Astrocyte (in vitro differentiated cells and primary cell): ENCODE results near the gene ANAPC7. TPM values are rescaled to one million over a fixed set of nuclear protein-coding genes. Genes with fewer than 3 reads are reported as not detected.

Experiments
- DNase-seq: peaks from one replicate; pipeline ENCODE4 v3.0.0-alpha.2; 2010; ENCODE audit warnings: low read depth
- FAIRE-seq: peaks from 2 replicates; lab custom pipeline; 2011; peaks lifted over from hg19 to GRCh38; lab: Jason Lieb, UNC
- H2AFZ ChIP-seq: 2 replicates; pipeline ENCODE4 v1.6.0; 2012; ENCODE audit warnings: low read depth, low read length, inconsistent platforms
- H3K27ac ChIP-seq: 2 replicates; pipeline ENCODE4 v1.5.1; 2011; ENCODE audit warnings: low read depth, low read length, inconsistent platforms
- H3K27me3 ChIP-seq: 2 replicates; pipeline ENCODE4 v1.6.0; 2011; ENCODE audit warnings: low read length, inconsistent platforms; ENCODE audit not compliant: insufficient read depth
- H3K36me3 ChIP-seq: 2 replicates; pipeline ENCODE4 v1.5.1; 2011; ENCODE audit warnings: low read length, inconsistent platforms; ENCODE audit not compliant: insufficient read depth
- H3K4me1 ChIP-seq: 2 replicates; pipeline ENCODE4 v1.5.1; 2011; ENCODE audit warnings: low read length, inconsistent platforms; ENCODE audit not compliant: insufficient read depth
- H3K4me2 ChIP-seq: 2 replicates; pipeline ENCODE4 v1.6.0; 2012; ENCODE audit warnings: low read length, inconsistent platforms
- H3K4me3 ChIP-seq: 2 replicates; pipeline ENCODE4 v1.5.1; 2011; ENCODE audit warnings: low read depth, mild to moderate bottlenecking, low read length, inconsistent platforms; ENCODE audit not compliant: insufficient read depth
- H3K79me2 ChIP-seq: 2 replicates; pipeline ENCODE4 v1.6.0; 2012; ENCODE audit warnings: mild to moderate bottlenecking, low read length, inconsistent platforms; ENCODE audit not compliant: insufficient read depth
- H3K9ac ChIP-seq: 2 replicates; pipeline ENCODE4 v1.6.0; 2012; ENCODE audit warnings: mild to moderate bottlenecking, low read length, inconsistent platforms
- H3K9me3 ChIP-seq: 2 replicates; pipeline ENCODE4 v1.5.1; 2012; ENCODE audit warnings: low read depth, mild to moderate bottlenecking, low read length, inconsistent platforms; ENCODE audit not compliant: insufficient read depth
- H4K20me1 ChIP-seq: 2 replicates; pipeline ENCODE4 v1.6.0; 2012; ENCODE audit warnings: low read length, inconsistent platforms; ENCODE audit not compliant: insufficient read depth
- H3K27ac Mint-ChIP-seq: one replicate; pipeline ENCODE4 v1.8.0; 2021; ENCODE audit warnings: mild to moderate bottlenecking, mixed read lengths; ENCODE audit not compliant: unreplicated experiment
- H3K27me3 Mint-ChIP-seq: one replicate; pipeline ENCODE4 v1.8.0; 2021; ENCODE audit warnings: low read depth, mixed read lengths; ENCODE audit not compliant: unreplicated experiment
- H3K36me3 Mint-ChIP-seq: one replicate; pipeline ENCODE4 v1.8.0; 2021; ENCODE audit warnings: low read depth, mixed read lengths; ENCODE audit not compliant: unreplicated experiment
- H3K4me1 Mint-ChIP-seq: one replicate; pipeline ENCODE4 v1.8.0; 2021; ENCODE audit warnings: low read depth, mixed read lengths; ENCODE audit not compliant: unreplicated experiment
- H3K4me3 Mint-ChIP-seq: one replicate; pipeline ENCODE4 v1.8.0; 2021; ENCODE audit warnings: mild to moderate bottlenecking, moderate library complexity, mixed read lengths; ENCODE audit not compliant: unreplicated experiment
- H3K9me3 Mint-ChIP-seq: one replicate; pipeline ENCODE4 v1.8.0; 2021; ENCODE audit warnings: mild to moderate bottlenecking, mixed read lengths; ENCODE audit not compliant: unreplicated experiment
- EZH2 ChIP-seq: IDR thresholded peaks from 2 replicates; pipeline ENCODE4 v1.6.1; 2012; ENCODE audit warnings: mild to moderate bottlenecking, low read length, inconsistent platforms; ENCODE audit not compliant: insufficient read depth
- total RNA-seq: library from RNA; stranded (reverse); gene quantifications from 2 replicates; pipeline ENCODE4 v1.2.1, GENCODE V29; 2021
- TF ChIP-seq, protein P1 (sequence below): IDR thresholded peaks from 2 replicates; pipeline ENCODE4 v1.5.1; 2011; ENCODE audit warnings: low read depth, mild to moderate bottlenecking, inconsistent platforms, low read length, moderate library complexity; ENCODE audit not compliant: insufficient read depth

ANAPC7 gene
- total RNA-seq, 1 donor from 2014 or later = 50.7 TPM

- Histone ChIP-seq H3K4me2 (no peak overlapping the region), H3K27ac (no peak overlapping the region), H3K79me2 (no peaks in the 10 kb centered on the region), H3K9ac (no peak overlapping the region), H4K20me1 (peaks cover 10% of the 10 kb centered on the region), H3K27me3 (no peaks in the 10 kb centered on the region), H2AFZ (no peak overlapping the region), H3K4me1 (no peaks in the 10 kb centered on the region), H3K4me3 (no peak overlapping the region), H3K36me3 (peaks cover 24% of the 10 kb centered on the region), H3K9me3 (no peaks in the 10 kb centered on the region)
- TF ChIP-seq EZH2 = no peak
- TF ChIP-seq, protein P1, sequence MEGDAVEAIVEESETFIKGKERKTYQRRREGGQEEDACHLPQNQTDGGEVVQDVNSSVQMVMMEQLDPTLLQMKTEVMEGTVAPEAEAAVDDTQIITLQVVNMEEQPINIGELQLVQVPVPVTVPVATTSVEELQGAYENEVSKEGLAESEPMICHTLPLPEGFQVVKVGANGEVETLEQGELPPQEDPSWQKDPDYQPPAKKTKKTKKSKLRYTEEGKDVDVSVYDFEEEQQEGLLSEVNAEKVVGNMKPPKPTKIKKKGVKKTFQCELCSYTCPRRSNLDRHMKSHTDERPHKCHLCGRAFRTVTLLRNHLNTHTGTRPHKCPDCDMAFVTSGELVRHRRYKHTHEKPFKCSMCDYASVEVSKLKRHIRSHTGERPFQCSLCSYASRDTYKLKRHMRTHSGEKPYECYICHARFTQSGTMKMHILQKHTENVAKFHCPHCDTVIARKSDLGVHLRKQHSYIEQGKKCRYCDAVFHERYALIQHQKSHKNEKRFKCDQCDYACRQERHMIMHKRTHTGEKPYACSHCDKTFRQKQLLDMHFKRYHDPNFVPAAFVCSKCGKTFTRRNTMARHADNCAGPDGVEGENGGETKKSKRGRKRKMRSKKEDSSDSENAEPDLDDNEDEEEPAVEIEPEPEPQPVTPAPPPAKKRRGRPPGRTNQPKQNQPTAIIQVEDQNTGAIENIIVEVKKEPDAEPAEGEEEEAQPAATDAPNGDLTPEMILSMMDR = no peak
- FAIRE-seq = no peak
- H3K27ac Mint-ChIP-seq = no peak overlapping the region
- no peak overlapping the region for H3K4me3 Mint-ChIP-seq
- peaks cover 2% of the 10 kb centered on the region for H3K4me1 Mint-ChIP-seq
- H3K27me3 Mint-ChIP-seq = no peaks in the 10 kb centered on the region
- DNase-seq = no peak
- no peaks in the 10 kb centered on the region for H3K9me3 Mint-ChIP-seq
- H3K36me3 Mint-ChIP-seq = peaks cover 13% of the 10 kb centered on the region
Observed at GRCh38 chr12:110369992-110370391, 33.5 kb downstream of the ANAPC7 start.

GRCh38 chr12:110367181-110367864 is 36.2 kb downstream of the ANAPC7 start:
- H3K9me3 Mint-ChIP-seq = no peaks in the 10 kb centered on the region
- no peaks in the 10 kb centered on the region for H3K27me3 Mint-ChIP-seq
- Histone ChIP-seq H2AFZ (no peak overlapping the region), H4K20me1 (no peaks in the 10 kb centered on the region), H3K36me3 (peaks cover 3% of the 10 kb centered on the region), H3K4me2 (no peak overlapping the region), H3K9ac (no peak overlapping the region), H3K27me3 (no peaks in the 10 kb centered on the region), H3K79me2 (no peaks in the 10 kb centered on the region), H3K4me3 (no peak overlapping the region), H3K4me1 (no peaks in the 10 kb centered on the region), H3K9me3 (no peaks in the 10 kb centered on the region), H3K27ac (no peak overlapping the region)
- no peak overlapping the region for H3K4me3 Mint-ChIP-seq
- FAIRE-seq = no peak
- TF ChIP-seq, protein P1 = no peak
- TF ChIP-seq EZH2 = no peak
- peaks cover 2% of the 10 kb centered on the region for H3K4me1 Mint-ChIP-seq
- peaks cover 5% of the 10 kb centered on the region for H3K36me3 Mint-ChIP-seq
- H3K27ac Mint-ChIP-seq = no peak overlapping the region
- DNase-seq = no peak
